Measurements from ENCODE around the gene GGT5.
"Not testable (repeated sequence)": the region's sequence is repeated elsewhere in the genome, so short reads cannot be mapped to it uniquely, and the experiment has no call there.

The GGT5 gene, protein sequence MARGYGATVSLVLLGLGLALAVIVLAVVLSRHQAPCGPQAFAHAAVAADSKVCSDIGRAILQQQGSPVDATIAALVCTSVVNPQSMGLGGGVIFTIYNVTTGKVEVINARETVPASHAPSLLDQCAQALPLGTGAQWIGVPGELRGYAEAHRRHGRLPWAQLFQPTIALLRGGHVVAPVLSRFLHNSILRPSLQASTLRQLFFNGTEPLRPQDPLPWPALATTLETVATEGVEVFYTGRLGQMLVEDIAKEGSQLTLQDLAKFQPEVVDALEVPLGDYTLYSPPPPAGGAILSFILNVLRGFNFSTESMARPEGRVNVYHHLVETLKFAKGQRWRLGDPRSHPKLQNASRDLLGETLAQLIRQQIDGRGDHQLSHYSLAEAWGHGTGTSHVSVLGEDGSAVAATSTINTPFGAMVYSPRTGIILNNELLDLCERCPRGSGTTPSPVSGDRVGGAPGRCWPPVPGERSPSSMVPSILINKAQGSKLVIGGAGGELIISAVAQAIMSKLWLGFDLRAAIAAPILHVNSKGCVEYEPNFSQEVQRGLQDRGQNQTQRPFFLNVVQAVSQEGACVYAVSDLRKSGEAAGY

DNA sequence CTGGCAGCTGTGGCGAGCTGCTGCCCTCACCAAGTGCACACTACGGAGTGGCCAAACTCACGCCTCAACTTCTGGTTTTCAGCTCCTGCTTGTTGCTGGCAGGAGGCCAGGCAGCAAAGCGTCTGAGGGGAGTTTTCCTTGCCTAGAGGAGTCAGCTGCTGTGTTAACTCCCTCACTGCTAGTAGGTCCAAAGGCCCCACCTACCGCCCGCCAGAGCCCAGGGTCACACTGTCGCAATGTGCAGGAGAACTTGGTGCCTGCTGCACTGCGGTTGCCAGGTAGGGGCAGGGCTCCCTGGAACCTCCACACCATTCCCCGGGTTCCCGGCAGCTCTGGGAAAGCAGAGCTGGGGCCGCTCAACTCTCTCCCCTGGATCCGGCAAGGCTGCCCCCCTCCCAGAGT, at the start of gene GGT5:
Gene GGT5 (minus strand): TSS at position 53 of the 402 bp plus-strand sequence. CDS start 357 bp downstream, outside the sequence.
- not testable (repeated sequence) for DNase-seq (ENCODE audit: low spot score)

DNA sequence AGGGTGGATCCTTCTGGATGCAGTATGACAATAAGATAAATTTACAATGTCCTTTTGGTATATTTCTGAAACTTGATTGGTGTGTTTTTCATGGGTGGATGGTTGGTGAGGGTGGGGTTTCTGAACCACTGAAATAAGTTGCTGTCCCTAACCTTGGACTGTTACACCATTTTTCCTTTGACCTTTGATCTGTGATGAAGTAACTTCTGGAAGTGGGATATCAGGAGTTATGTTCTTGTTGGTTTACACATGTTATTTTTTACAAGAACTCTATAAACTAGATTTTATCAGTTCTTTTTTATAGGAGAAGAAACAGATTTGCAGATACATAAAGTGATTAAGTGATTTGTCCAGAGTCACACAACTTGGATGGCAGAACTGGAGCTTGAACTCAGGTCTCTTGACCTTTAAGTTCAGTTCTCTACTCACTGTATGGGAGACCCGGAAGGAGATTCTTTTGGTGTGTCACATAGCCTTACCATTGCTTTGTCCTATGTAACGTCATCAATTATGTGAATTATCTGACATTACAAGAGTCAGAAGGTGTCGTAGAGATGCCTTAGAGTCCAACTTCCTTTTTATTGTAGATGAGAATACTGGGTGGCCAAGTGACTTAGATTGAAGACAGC, 47.4 kb upstream of the GGT5 start:
- not testable (repeated sequence) for DNase-seq (ENCODE audit: low spot score)

DNA sequence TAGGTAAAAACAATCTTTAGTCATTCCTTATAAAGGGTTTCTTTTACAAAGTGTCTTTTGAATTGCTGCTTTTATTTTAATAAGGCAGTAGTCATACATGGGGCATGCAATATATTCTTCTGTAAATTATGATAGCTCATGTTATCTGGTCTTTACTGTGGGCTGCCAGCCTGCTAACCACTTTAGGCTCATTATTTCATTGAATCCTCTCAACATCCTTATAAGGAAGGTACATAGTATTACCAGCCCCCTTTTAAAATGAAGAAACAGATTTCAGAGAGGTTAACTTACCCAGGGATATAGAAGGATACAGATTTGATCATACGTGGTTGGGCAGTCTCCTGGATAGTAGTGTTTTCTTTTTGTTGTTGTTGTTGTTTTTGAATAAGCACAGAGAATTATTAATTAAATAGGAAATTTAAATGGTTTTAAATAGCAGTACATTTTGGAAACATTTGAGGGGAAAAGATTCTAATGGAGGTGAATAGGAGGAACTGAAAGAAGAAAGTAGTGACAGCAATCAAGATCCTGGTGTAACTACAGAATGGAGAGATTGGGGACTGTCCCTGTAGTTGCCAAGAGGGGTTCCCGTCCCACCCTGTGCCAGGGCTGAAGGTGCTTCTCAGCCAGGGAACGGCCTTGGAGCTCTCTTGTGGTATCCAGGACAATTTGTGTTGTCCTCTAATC, 46.8 kb upstream of the GGT5 start:
- no peak for DNase-seq (ENCODE audit: low spot score)

GRCh38 chr22:24290459-24290858, 45.6 kb upstream of the GGT5 start:
- DNase-seq (ENCODE audit: low spot score) = no peak

GRCh38 chr22:24289741-24290163, 44.9 kb upstream of the GGT5 start:
- no peak for DNase-seq (ENCODE audit: low spot score)

GRCh38 chr22:24289114-24289513, 44.2 kb upstream of the GGT5 start:
- DNase-seq (ENCODE audit: low spot score) = no peak

DNA sequence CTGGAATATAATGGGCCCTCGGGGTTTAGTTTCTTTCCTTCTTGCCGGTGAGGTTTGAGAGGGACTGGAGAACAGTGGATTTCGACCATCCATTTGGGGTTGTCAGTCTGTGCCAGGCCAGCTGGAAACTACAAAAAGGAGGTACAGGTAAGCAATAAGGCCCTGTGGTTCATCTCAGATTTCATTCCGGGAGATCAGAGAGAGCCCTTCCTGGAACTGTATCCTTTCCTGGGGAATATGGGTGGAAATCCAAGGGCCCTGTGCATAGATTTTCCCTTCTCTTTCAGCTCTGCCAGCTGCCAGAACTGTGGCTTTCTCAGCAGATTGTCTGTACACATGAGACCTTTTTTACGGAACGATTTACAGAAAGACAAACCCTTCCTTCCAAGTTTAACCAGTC, 42.9 kb upstream of the GGT5 start:
- DNase-seq (ENCODE audit: low spot score) = not testable (repeated sequence)

- not testable (repeated sequence) for DNase-seq (ENCODE audit: low spot score)
These were observed 42.3 kb upstream of the GGT5 start for GRCh38 chr22:24287212-24287611.

- DNase-seq (ENCODE audit: low spot score) = peak; percentile 76
These were observed 40.4 kb upstream of the GGT5 start for GRCh38 chr22:24285245-24285644.

- no peak for DNase-seq (ENCODE audit: low spot score)
These were observed 39.9 kb upstream of the GGT5 start for GRCh38 chr22:24284747-24285203.

DNA sequence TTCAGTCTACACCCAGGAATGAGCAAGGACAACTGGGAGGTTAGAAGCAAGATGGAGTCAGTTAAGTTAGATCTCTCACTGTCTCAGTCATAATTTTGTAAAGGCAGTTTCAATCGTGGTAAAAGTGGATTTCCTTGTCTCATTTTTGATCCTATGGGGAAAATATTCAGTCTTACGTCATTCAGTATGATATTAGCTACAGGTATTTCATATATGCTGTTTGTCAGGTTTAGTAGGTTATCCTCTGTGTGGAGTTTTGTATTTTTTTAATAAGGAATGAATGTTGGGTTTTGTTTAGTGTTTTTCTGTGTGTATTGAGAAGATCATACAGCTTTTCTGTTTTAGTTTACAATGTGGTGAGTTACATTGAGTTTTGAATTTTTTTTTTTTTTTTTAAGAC, 37.5 kb upstream of the GGT5 start:
- DNase-seq (ENCODE audit: low spot score) = no peak

DNA sequence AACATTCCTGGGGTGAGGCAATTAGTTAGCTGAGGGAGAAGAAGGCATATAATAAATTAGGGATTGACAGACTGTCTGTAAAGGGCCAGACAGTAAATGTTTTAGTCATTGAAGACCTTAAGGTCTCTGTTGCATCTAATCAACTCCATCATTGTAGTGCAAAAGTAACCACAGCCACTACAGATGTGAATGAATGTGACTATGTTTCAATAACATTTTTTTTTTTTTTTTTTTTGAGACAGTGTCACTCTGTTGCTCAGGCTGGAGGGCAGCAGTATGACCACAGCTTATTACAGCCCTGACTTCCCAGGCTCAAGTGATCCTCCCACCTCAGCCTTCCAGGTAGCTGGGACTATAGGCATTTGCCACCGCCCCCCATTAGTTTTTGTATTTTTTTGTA, 35.5 kb upstream of the GGT5 start:
- not testable (repeated sequence) for DNase-seq (ENCODE audit: low spot score)

DNA sequence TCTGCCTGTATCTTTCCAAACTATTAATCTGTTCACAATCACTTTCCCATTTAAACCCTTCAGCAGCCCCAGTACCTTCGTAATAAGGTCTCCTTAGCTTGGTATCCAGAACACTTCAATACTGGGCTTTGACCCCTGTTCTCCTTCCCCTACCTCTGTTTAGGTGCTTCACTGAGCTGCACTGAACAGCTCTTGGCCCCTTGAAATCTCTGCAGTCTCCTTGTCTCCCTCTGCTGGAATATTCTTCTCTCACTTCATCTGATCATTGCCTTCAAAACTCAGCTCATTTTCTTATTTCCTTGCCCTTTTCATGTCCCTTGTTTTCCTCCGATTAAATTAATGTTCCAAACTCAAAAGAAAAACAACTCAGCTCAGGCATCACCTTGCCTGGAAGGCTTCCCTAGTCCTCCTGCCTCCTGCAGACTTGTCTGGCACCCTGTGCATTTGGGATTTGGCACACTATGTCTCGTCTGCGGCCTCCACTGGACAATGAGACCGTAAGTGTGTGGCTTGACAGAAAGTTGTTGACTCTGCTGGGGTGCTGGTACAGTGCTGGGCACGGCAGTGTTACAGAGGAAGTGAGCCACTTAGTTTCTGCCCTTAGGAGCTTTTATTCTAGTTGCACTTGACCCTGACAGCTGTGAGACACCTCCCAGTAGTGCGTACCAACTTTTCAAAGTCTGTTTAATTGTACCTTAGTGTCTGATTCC, 30.0 kb upstream of the GGT5 start:
- not testable (repeated sequence) for DNase-seq (ENCODE audit: low spot score)

- DNase-seq (ENCODE audit: low spot score) = not testable (repeated sequence)
These were observed 29.0 kb upstream of the GGT5 start for GRCh38 chr22:24273906-24274305.

DNA sequence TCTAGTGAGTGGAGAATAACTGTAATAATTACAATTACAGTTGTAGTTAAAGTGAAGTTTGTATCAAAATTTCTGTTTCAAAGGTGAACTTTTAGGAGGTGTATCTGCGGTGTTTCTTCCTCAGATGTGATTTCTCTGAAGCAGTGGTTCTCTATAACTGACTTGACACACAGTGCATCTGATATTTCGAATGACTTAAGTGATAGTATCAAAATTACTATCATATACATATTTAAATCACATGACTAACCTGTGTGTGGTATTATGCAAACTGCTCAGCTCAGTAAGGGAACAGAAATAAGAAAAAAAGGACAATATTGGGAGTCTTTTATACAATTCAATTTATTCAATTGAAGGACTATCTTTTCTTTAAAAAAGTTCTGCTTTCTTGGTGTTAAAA, 28.1 kb upstream of the GGT5 start:
- DNase-seq (ENCODE audit: low spot score) = peak; percentile 45

DNA sequence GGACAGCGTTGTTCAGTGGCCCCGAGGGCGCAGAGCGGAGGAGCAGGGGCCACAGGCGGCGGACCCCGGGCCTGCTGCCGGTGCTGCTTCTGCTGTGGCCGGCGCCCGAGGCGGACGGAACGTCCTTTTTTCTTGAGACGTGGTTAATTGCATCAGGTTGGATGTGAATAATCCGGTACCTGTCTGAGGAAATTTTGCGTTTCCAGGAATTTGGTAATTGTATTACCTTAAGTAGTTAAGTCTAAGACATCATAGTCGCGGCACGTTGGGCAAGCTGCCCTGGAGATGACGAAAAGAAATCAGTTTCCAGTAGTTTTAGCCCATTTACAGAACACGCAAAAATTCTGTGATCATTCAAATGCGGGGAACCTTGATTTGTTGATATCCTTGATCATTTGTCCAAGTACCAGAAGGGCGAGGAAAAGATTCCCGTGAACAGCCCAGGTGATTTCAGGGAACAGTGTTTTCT, 26.5 kb upstream of the GGT5 start:
- DNase-seq (ENCODE audit: low spot score) = peak; percentile 15

GRCh38 chr22:24270556-24271385, 25.9 kb upstream of the GGT5 start, which contains the start of gene SPECC1L:
TSS of gene SPECC1L (plus strand) at chr22:24270831. CDS start at chr22:24302232, 31,401 bp downstream.
- peak; percentile 92 for DNase-seq (ENCODE audit: low spot score)

GRCh38 chr22:24266495-24266894, 21.6 kb upstream of the GGT5 start:
- not testable (repeated sequence) for DNase-seq (ENCODE audit: low spot score)

DNA sequence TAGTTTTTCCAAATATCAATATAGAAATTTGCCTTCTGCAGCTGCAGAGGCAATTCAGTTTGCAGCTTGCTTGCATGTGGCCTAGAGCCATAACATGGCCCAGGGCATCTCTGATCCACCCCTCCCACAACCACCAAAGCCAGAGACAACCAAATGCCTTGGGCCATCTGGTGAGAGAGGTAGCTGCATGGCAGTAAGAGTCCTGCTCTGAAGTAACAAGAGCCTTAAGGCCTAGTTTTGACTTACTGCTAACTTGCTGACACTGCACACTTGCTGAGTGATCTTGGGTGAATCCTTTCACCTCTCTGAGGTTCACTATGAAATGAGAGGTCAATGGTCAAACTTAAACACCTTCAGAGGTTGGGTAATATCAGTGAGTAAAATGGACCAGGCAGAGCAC, 20.9 kb upstream of the GGT5 start:
- no peak for DNase-seq (ENCODE audit: low spot score)

DNA sequence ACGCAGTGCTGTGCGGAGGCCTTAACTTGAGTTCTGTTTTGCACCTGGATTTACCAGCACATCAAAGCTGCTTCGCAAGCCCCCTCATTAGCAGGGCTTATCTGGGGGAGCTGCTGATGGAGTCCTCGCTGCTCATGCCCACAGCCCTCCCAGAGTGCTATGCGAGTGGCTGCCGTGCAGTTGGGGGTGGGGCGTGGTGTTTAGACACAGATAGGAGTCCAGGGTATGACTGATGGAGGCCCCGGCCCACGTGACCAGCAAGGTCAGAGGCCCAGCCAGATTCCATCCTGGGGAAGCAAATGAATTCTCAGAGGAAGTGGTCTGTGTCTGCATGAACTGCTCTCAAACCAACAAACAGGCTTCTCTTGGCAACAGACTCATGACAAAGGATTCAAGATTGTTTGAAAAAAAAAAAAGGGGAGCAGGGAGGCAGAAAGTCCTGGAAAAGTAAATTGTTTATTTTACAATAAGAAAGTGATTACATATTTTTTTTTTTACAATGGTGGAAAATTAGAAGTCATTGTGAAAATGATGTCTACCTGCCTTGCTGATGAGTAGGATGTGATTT, 19.5 kb upstream of the GGT5 start:
- DNase-seq (ENCODE audit: low spot score) = not testable (repeated sequence)
